Measurements from ENCODE around the gene HNRNPDL.
A peak's percentile ranks its signal among the peaks of the same experiment; 100 is the strongest.

Gene HNRNPDL

GRCh38 chr4:82461710-82462109, 31.4 kb upstream of the HNRNPDL start:
- H3K36me3 ChIP-seq = peaks cover 82% of the 10 kb centered on the region
- no peak for TF ChIP-seq Cebpa-rat (IDR thresholded peaks at IDR 0.05)
- H3K9ac ChIP-seq = no peak overlapping the region
- no peak overlapping the region for H3K4me2 ChIP-seq
- H3K4me1 ChIP-seq = peaks cover 10% of the 10 kb centered on the region
- no peak overlapping the region for H3K27ac ChIP-seq
- peaks cover 43% of the 10 kb centered on the region for H4K20me1 ChIP-seq
- no peaks in the 10 kb centered on the region for H3K9me3 ChIP-seq
- no peak overlapping the region for H3K4me3 ChIP-seq
- H3K27me3 ChIP-seq = no peaks in the 10 kb centered on the region

- Histone ChIP-seq H3K4me2 (no peak overlapping the region), H3K36me3 (peaks cover 92% of the 10 kb centered on the region), H3K27me3 (no peaks in the 10 kb centered on the region), H3K9ac (0 out of 2 replicates have a peak overlapping the region, but pooled peaks have one; percentile 16), H4K20me1 (peaks cover 60% of the 10 kb centered on the region), H3K27ac (no peak overlapping the region), H3K4me3 (no peak overlapping the region), H3K4me1 (peaks cover 10% of the 10 kb centered on the region), H3K9me3 (no peaks in the 10 kb centered on the region)
- no peak for TF ChIP-seq Cebpa-rat (IDR thresholded peaks at IDR 0.05)
These were observed 28.5 kb upstream of the HNRNPDL start for GRCh38 chr4:82458729-82459128.

- H3K4me1 ChIP-seq = peaks cover 10% of the 10 kb centered on the region
- H4K20me1 ChIP-seq = peaks cover 73% of the 10 kb centered on the region
- H3K36me3 ChIP-seq = peaks cover 94% of the 10 kb centered on the region
- no peak overlapping the region for H3K4me2 ChIP-seq
- no peak overlapping the region for H3K4me3 ChIP-seq
- no peaks in the 10 kb centered on the region for H3K9me3 ChIP-seq
- H3K27me3 ChIP-seq = no peaks in the 10 kb centered on the region
- H3K27ac ChIP-seq = no peak overlapping the region
- no peak for TF ChIP-seq Cebpa-rat (IDR thresholded peaks at IDR 0.05)
- H3K9ac ChIP-seq = no peak overlapping the region
These were observed 27.0 kb upstream of the HNRNPDL start for GRCh38 chr4:82457266-82457665.

GRCh38 chr4:82452026-82452425, 21.8 kb upstream of the HNRNPDL start:
- Histone ChIP-seq H3K4me1 (no peaks in the 10 kb centered on the region), H3K27me3 (no peaks in the 10 kb centered on the region), H4K20me1 (peaks cover 77% of the 10 kb centered on the region), H3K36me3 (peaks cover 96% of the 10 kb centered on the region), H3K4me3 (no peak overlapping the region), H3K4me2 (no peak overlapping the region), H3K9ac (no peak overlapping the region), H3K9me3 (no peaks in the 10 kb centered on the region), H3K27ac (no peak overlapping the region)
- TF ChIP-seq Cebpa-rat (IDR thresholded peaks at IDR 0.05) = no peak

GRCh38 chr4:82450966-82451755, 20.9 kb upstream of the HNRNPDL start:
- Histone ChIP-seq H3K9me3 (no peaks in the 10 kb centered on the region), H3K4me3 (no peak overlapping the region), H3K9ac (no peak overlapping the region), H3K27me3 (no peaks in the 10 kb centered on the region), H3K4me2 (no peak overlapping the region), H4K20me1 (peaks cover 80% of the 10 kb centered on the region), H3K36me3 (peaks cover 93% of the 10 kb centered on the region), H3K4me1 (no peaks in the 10 kb centered on the region), H3K27ac (no peak overlapping the region)
- TF ChIP-seq Cebpa-rat (IDR thresholded peaks at IDR 0.05) = no peak

- Histone ChIP-seq H3K4me1 (no peaks in the 10 kb centered on the region), H4K20me1 (peaks cover 91% of the 10 kb centered on the region), H3K27me3 (no peaks in the 10 kb centered on the region), H3K4me3 (no peak overlapping the region), H3K27ac (no peak overlapping the region), H3K36me3 (peaks cover 94% of the 10 kb centered on the region), H3K9ac (no peak overlapping the region), H3K9me3 (no peaks in the 10 kb centered on the region; the same call in 1 of the 2 replicates), H3K4me2 (no peak overlapping the region)
- no peak for TF ChIP-seq Cebpa-rat (IDR thresholded peaks at IDR 0.05)
These were observed 17.6 kb upstream of the HNRNPDL start for GRCh38 chr4:82447886-82448285.

GRCh38 chr4:82439088-82439487, 8.8 kb upstream of the HNRNPDL start:
- TF ChIP-seq Cebpa-rat (IDR thresholded peaks at IDR 0.05) = no peak
- H3K4me2 ChIP-seq = no peak overlapping the region
- H3K4me3 ChIP-seq = no peak overlapping the region
- no peak overlapping the region for H3K9ac ChIP-seq
- H3K4me1 ChIP-seq = peaks cover 12% of the 10 kb centered on the region; the same call in 1 of the 2 replicates
- H3K9me3 ChIP-seq = peaks cover 15% of the 10 kb centered on the region
- H4K20me1 ChIP-seq = peaks cover 100% of the 10 kb centered on the region
- H3K27ac ChIP-seq = no peak overlapping the region
- peaks cover 94% of the 10 kb centered on the region for H3K36me3 ChIP-seq
- no peaks in the 10 kb centered on the region for H3K27me3 ChIP-seq

- Histone ChIP-seq H3K27ac (no peak overlapping the region), H3K4me3 (no peak overlapping the region), H3K36me3 (peaks cover 90% of the 10 kb centered on the region), H3K9me3 (peaks cover 15% of the 10 kb centered on the region; the same call in 1 of the 2 replicates), H3K4me1 (peaks cover 20% of the 10 kb centered on the region), H3K27me3 (no peaks in the 10 kb centered on the region), H3K4me2 (no peak overlapping the region), H4K20me1 (peaks cover 100% of the 10 kb centered on the region), H3K9ac (no peak overlapping the region)
- TF ChIP-seq Cebpa-rat (IDR thresholded peaks at IDR 0.05) = no peak
These were observed 7.2 kb upstream of the HNRNPDL start for GRCh38 chr4:82437285-82438005.

GRCh38 chr4:82436780-82437179, 6.5 kb upstream of the HNRNPDL start:
- Histone ChIP-seq H3K4me1 (peaks cover 27% of the 10 kb centered on the region), H3K36me3 (peaks cover 84% of the 10 kb centered on the region), H3K9me3 (peaks cover 15% of the 10 kb centered on the region; the same call in 1 of the 2 replicates), H3K4me3 (no peak overlapping the region), H3K27ac (no peak overlapping the region), H3K9ac (no peak overlapping the region), H3K4me2 (no peak overlapping the region), H3K27me3 (no peaks in the 10 kb centered on the region), H4K20me1 (peaks cover 100% of the 10 kb centered on the region)
- no peak for TF ChIP-seq Cebpa-rat (IDR thresholded peaks at IDR 0.05)

- no peak for TF ChIP-seq Cebpa-rat (IDR thresholded peaks at IDR 0.05)
- Histone ChIP-seq H3K9ac (no peak overlapping the region), H4K20me1 (peaks cover 100% of the 10 kb centered on the region), H3K27ac (no peak overlapping the region), H3K27me3 (no peaks in the 10 kb centered on the region), H3K4me2 (no peak overlapping the region), H3K4me1 (peaks cover 31% of the 10 kb centered on the region), H3K4me3 (no peak overlapping the region), H3K9me3 (peaks cover 12% of the 10 kb centered on the region; the same call in 1 of the 2 replicates), H3K36me3 (peaks cover 78% of the 10 kb centered on the region)
These were observed 5.9 kb upstream of the HNRNPDL start for GRCh38 chr4:82436130-82436529.
